Neutrophil (primary cell): Measurements from ENCODE around the gene PEX13.

Source experiments
- H3K27ac ChIP-seq: fragments of 200-600 bp; sonication (generic); 2 replicates; pipeline ENCODE4 v1.5.1; 2016; ENCODE audit warnings: mild to moderate bottlenecking, moderate library complexity
- H3K27me3 ChIP-seq: fragments of 200-600 bp; sonication (generic); 2 replicates; pipeline ENCODE4 v1.6.0; 2016; ENCODE audit warnings: mild to moderate bottlenecking
- H3K36me3 ChIP-seq: fragments of 200-600 bp; sonication (generic); 2 replicates; pipeline ENCODE4 v1.5.1; 2017
- H3K4me1 ChIP-seq, 2 experiments: fragments of 200-600 bp in 1 of 2; sonication (generic) in 1 of 2; 1 replicate in 1 of 2; 2 replicates in 1 of 2; pipeline versions ENCODE4 v1.5.1 to v1.6.1; 2013 to 2016; ENCODE audit warnings: low read depth in 1 of 2, low read length in 1 of 2, mild to moderate bottlenecking in 1 of 2, moderate library complexity in 1 of 2; ENCODE audit not compliant: control insufficient read depth in 1 of 2, insufficient read depth in 1 of 2
- H3K4me3 ChIP-seq, 2 experiments: fragments of 200-600 bp in 1 of 2; sonication (generic) in 1 of 2; 1 replicate in 1 of 2; 2 replicates in 1 of 2; pipeline ENCODE4 v1.5.1; 2013 to 2016; ENCODE audit warnings: low read depth in 1 of 2, low read length in 1 of 2, mild to moderate bottlenecking in 1 of 2, moderate library complexity in 1 of 2
- H3K9me3 ChIP-seq: fragments of 200-600 bp; sonication (generic); 2 replicates; pipeline ENCODE4 v1.5.1; 2016
- TF ChIP-seq, protein P1 (sequence below): fragments of 200-600 bp; sonication (generic); IDR thresholded peaks from 2 replicates; pipeline ENCODE4 v1.5.1; 2016; ENCODE audit warnings: antibody characterized with exemption

Gene PEX13

DNA sequence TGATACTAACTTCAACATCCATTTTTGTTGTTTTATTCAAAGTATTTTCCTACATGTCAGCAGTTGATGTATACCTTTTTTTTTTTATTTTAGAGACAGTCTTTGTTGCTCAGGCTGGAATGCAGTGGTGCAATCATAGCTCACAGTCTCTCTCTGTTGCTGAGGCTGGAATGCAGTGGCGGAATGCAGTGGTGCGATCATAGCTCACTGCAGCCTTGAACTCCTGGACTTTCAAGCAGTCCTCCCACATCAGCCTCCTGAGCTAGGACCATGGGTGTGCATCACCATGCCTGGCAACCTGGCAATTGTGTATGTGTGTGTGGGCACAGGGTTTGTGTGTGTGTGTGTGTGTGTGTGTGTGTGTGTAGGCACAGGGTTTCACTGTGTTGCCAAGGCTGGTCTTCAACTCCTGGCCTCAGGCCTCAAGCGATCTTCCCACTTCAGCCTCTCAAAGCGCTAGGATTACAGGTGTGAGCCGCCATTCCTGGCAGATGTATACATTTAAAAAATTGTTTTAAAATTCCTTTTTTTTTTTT is 72.9 kb downstream of the PEX13 start:
- TF ChIP-seq, protein P1, sequence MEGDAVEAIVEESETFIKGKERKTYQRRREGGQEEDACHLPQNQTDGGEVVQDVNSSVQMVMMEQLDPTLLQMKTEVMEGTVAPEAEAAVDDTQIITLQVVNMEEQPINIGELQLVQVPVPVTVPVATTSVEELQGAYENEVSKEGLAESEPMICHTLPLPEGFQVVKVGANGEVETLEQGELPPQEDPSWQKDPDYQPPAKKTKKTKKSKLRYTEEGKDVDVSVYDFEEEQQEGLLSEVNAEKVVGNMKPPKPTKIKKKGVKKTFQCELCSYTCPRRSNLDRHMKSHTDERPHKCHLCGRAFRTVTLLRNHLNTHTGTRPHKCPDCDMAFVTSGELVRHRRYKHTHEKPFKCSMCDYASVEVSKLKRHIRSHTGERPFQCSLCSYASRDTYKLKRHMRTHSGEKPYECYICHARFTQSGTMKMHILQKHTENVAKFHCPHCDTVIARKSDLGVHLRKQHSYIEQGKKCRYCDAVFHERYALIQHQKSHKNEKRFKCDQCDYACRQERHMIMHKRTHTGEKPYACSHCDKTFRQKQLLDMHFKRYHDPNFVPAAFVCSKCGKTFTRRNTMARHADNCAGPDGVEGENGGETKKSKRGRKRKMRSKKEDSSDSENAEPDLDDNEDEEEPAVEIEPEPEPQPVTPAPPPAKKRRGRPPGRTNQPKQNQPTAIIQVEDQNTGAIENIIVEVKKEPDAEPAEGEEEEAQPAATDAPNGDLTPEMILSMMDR = no peak
- Histone ChIP-seq H3K27ac (no peak overlapping the region), H3K4me1 (no peaks in the 10 kb centered on the region), H3K27me3 (no peaks in the 10 kb centered on the region), H3K4me3 (no peak overlapping the region), H3K9me3 (no peaks in the 10 kb centered on the region), H3K36me3 (peaks cover 30% of the 10 kb centered on the region)

GRCh38 chr2:61091485-61091884 is 74.0 kb downstream of the PEX13 start:
- Histone ChIP-seq H3K4me3 (no peak overlapping the region), H3K4me1 (no peaks in the 10 kb centered on the region), H3K27me3 (no peaks in the 10 kb centered on the region), H3K36me3 (peaks cover 26% of the 10 kb centered on the region), H3K27ac (no peak overlapping the region), H3K9me3 (no peaks in the 10 kb centered on the region)
- TF ChIP-seq, protein P1 = no peak

DNA sequence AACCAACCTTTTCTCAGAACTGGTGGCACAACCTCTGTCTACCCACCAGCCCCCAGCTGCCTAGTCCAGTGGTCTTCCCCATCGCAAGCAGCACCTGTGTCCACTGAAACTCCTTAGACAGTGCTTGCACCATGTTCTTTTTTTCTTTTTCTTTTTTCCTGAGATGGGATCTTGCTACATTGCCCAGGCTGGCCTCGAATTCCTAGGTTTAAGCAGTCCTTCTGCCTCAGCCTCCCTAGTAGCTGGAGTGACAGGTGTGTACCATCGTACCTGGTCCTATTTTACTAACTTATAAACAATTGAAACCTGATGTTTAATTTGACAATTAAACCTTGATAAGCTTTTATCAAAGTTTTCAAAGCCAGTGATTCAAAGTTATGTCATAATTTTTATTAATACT is 78.9 kb downstream of the PEX13 start:
- TF ChIP-seq, protein P1 = no peak
- H3K27me3 ChIP-seq = no peaks in the 10 kb centered on the region

DNA sequence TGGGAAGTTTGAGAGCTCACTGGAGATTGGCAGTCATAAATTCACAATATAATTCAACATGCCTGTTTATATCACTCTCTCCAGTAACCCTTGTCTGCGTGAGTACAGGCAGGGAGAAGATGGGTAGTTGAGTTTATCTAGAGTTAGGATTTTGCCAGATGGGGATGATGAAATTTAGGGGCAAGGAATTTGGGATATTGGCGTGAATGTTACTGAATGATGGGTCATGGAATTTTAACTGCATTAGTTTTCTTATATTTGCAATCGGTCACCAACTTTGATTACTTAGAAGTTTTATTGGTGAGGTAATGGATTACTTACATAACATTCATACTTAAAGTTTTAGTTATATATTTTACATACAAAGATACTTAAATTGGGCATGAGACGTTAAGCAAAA is 83.3 kb downstream of the PEX13 start:
- Histone ChIP-seq H3K27me3 (no peaks in the 10 kb centered on the region), H3K4me3 (no peak overlapping the region), H3K9me3 (no peaks in the 10 kb centered on the region), H3K27ac (no peak overlapping the region), H3K36me3 (peaks cover 12% of the 10 kb centered on the region), H3K4me1 (no peaks in the 10 kb centered on the region)
- TF ChIP-seq, protein P1 = no peak

More for the DNA sequence above, 78.9 kb downstream of the PEX13 start:
- Histone ChIP-seq H3K27ac (no peak overlapping the region), H3K36me3 (no peaks in the 10 kb centered on the region), H3K4me3 (no peak overlapping the region), H3K9me3 (no peaks in the 10 kb centered on the region), H3K4me1 (no peaks in the 10 kb centered on the region)
